Measurements from ENCODE around the gene ZNF460. TPM values are rescaled to one million over a fixed set of nuclear protein-coding genes. Genes with fewer than 3 reads are reported as not detected.

Gene ZNF460
- total and polyA plus RNA-seq, 2 of the 4 experiments (the other 2 are of a cell fraction) = 3.6 to 55.2 TPM

- Histone ChIP-seq H4K20me1 (ENCODE audit: insufficient read depth, low read length) (no peaks in the 10 kb centered on the region), H3K4ac (ENCODE audit: low read depth, low read length) (no peak overlapping the region), H4K91ac (ENCODE audit: insufficient read depth, low read depth, low read length) (no peak overlapping the region), H2BK5ac (ENCODE audit: low read depth, low read length, poor library complexity, severe bottlenecking) (no peak overlapping the region), H3K23ac (ENCODE audit: low read depth, low read length) (no peak overlapping the region), H3K79me1 (ENCODE audit: low read depth in 1 of 2, low read length in 2 of 2) (no peaks in the 10 kb centered on the region), H2AK5ac (ENCODE audit: low read depth, low read length) (no peak overlapping the region), H4K8ac (ENCODE audit: low read depth in 2 of 2, low read length in 2 of 2) (no peak overlapping the region), H3K4me3 (ENCODE audit: insufficient read depth, low read depth, low read length) (no peak overlapping the region), H2AFZ (replicated peaks; ENCODE audit: low read length, poor library complexity) (no peak overlapping the region), H3K14ac (replicated peaks; ENCODE audit: low read depth, low read length) (no peak overlapping the region), H3K36me3 (ENCODE audit: control insufficient read depth, insufficient read depth, low read length) (no peaks in the 10 kb centered on the region), H3K18ac (ENCODE audit: low read depth, low read length) (no peak overlapping the region), H3K4me1 (ENCODE audit: control insufficient read depth, insufficient read depth, low read length) (no peaks in the 10 kb centered on the region), H3K27me3 (ENCODE audit: control insufficient read depth, insufficient read depth, low read length) (peaks cover 2% of the 10 kb centered on the region), H3K56ac (ENCODE audit: extremely low read depth, insufficient read depth, low read length) (no peak overlapping the region), H3K9me3 (ENCODE audit: control insufficient read depth, insufficient read depth, low read length) (peaks cover 2% of the 10 kb centered on the region), H3K9me1 (ENCODE audit: insufficient read depth, low read length) (no peaks in the 10 kb centered on the region), H2AK9ac (replicated peaks; ENCODE audit: low read depth, low read length, poor library complexity) (no peak overlapping the region), H3K4me2 (ENCODE audit: low read depth, low read length) (no peak overlapping the region), H3K9ac (ENCODE audit: low read depth, low read length) (no peak overlapping the region), H2BK120ac (ENCODE audit: low read depth, low read length) (no peak overlapping the region), H3K27ac (ENCODE audit: insufficient read depth, low read length) (no peak overlapping the region), H4K5ac (ENCODE audit: low read depth, low read length) (no peak overlapping the region), H2BK20ac (ENCODE audit: low read depth, low read length) (no peak overlapping the region), H2BK15ac (ENCODE audit: low read depth, low read length) (no peak overlapping the region)
- intact Hi-C loops (cut with micrococcal nuclease) = no loop called here
- no peak for TF ChIP-seq RCOR1 (IDR thresholded peaks at IDR 0.05; ENCODE audit: insufficient replicate concordance, low read length)
- no peak for TF ChIP-seq BHLHE40 (IDR thresholded peaks at IDR 0.05; ENCODE audit: low read depth, low read length)
- TF ChIP-seq FOS (IDR thresholded peaks at IDR 0.05; ENCODE audit: low read depth, low read length) = no peak
- no peak for TF ChIP-seq CHD1 (IDR thresholded peaks at IDR 0.05; ENCODE audit: low read depth, low read length)
- no peak for TF ChIP-seq NFE2L2 (IDR thresholded peaks at IDR 0.05; ENCODE audit: low read depth, low read length)
- TF ChIP-seq MAZ (IDR thresholded peaks at IDR 0.05; ENCODE audit: borderline replicate concordance, low read depth, low read length) = no peak
- TF ChIP-seq ELK1 (IDR thresholded peaks at IDR 0.05; ENCODE audit: borderline replicate concordance, low read depth, low read length) = no peak
- no peak for TF ChIP-seq MAFK (IDR thresholded peaks at IDR 0.05; ENCODE audit: low read depth, low read length)
- TF ChIP-seq SMC3 (IDR thresholded peaks at IDR 0.05; ENCODE audit: low read depth, low read length) = no peak
- ATAC-seq (ENCODE audit: low read depth) (no peak), DNase-seq (no peak)
- dilution Hi-C loops (cut with HindIII; ENCODE audit: low sequenced_read_pairs, unreplicated experiment) = no loop called here
- POLR2A ChIA-PET (ENCODE audit: unreplicated experiment) = no interaction called here
- CTCF ChIA-PET = no interaction called here
- in situ Hi-C loops (cut with MboI; ENCODE audit: low sequenced_read_pairs) = no loop called here
- no TSS peak for BruUV-seq (replicated peaks)
- no CpG with 5 or more reads among the region's 2 CpGs for WGBS, 2 experiments (ENCODE audit: extremely low coverage in 2 of 2, insufficient read length in 1 of 2)
These were observed 30.5 kb downstream of the ZNF460 start for GRCh38 chr19:57310792-57311191.

Measured in IMR-90 (cell line).